Measurements from ENCODE around the gene CCNT2. TPM values are rescaled to one million over a fixed set of nuclear protein-coding genes. Genes with fewer than 3 reads are reported as not detected.

The CCNT2 gene
- total RNA-seq, 4 donors from 2014 or later, result 16.1 to 29.1 (median 20.5) TPM

GRCh38 chr2:134980639-134981038 lies 62.0 kb downstream of the CCNT2 start:
- Histone ChIP-seq H3K27me3 (no peaks in the 10 kb centered on the region), H3K4me3 (no peak overlapping the region), H3K27ac (replicated peaks in 1 of 4) (no peak overlapping the region), H3K9me3 (no peaks in the 10 kb centered on the region), H3K36me3 (no peaks in the 10 kb centered on the region), H3K4me1 (no peaks in the 10 kb centered on the region)
- WGBS, result 97% methylated on average over 7 of the region's 7 CpGs
- DNase-seq (ENCODE audit: extremely low spot score), result no peak
- intact Hi-C loops (cut with DNase I), result no loop called here
- no peak for TF ChIP-seq POLR2A (IDR thresholded peaks at IDR 0.05; ENCODE audit: low read depth)
- TF ChIP-seq, protein P1, sequence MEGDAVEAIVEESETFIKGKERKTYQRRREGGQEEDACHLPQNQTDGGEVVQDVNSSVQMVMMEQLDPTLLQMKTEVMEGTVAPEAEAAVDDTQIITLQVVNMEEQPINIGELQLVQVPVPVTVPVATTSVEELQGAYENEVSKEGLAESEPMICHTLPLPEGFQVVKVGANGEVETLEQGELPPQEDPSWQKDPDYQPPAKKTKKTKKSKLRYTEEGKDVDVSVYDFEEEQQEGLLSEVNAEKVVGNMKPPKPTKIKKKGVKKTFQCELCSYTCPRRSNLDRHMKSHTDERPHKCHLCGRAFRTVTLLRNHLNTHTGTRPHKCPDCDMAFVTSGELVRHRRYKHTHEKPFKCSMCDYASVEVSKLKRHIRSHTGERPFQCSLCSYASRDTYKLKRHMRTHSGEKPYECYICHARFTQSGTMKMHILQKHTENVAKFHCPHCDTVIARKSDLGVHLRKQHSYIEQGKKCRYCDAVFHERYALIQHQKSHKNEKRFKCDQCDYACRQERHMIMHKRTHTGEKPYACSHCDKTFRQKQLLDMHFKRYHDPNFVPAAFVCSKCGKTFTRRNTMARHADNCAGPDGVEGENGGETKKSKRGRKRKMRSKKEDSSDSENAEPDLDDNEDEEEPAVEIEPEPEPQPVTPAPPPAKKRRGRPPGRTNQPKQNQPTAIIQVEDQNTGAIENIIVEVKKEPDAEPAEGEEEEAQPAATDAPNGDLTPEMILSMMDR (IDR thresholded peaks at IDR 0.05), result no peak

- Histone ChIP-seq H3K36me3 (no peaks in the 10 kb centered on the region), H3K4me3 (no peak overlapping the region), H3K27me3 (no peaks in the 10 kb centered on the region), H3K4me1 (no peaks in the 10 kb centered on the region), H3K9me3 (no peaks in the 10 kb centered on the region), H3K27ac (replicated peaks in 1 of 4) (no peak overlapping the region)
- 81% methylated on average over 1 of the region's 1 CpG for WGBS
- TF ChIP-seq, protein P1 (IDR thresholded peaks at IDR 0.05), result no peak
- no peak for TF ChIP-seq EP300 (IDR thresholded peaks at IDR 0.05)
- no peak for TF ChIP-seq POLR2AphosphoS5 (IDR thresholded peaks at IDR 0.05)
- no peak for TF ChIP-seq POLR2A (IDR thresholded peaks at IDR 0.05; ENCODE audit: low read depth)
- no peak for DNase-seq (ENCODE audit: extremely low spot score)
- intact Hi-C loops (cut with DNase I), result no loop called here
Measured at GRCh38 chr2:134982603-134983002, 64.0 kb downstream of the CCNT2 start.

DNA sequence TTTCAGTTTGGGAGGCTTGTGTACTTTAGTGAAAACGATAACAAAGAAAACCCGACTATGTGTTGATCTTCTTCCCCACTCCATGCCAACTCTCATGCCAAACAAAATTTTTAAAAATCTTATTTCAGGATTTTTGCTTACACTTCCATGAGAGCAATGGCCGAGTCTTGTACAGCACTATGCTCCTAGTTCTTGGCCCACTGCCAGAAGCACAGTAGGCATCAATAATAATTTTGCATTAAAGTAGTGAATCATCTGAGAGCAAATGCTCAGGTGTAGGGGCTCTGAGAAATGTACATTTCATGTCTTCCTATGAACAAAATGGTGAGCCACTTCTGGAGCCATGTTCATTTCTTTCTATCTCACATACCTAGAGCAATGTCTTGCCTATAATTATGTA lies 66.4 kb downstream of the CCNT2 start:
- no peaks in the 10 kb centered on the region for H3K4me1 ChIP-seq
- no peak overlapping the region for H3K27ac ChIP-seq (replicated peaks in 1 of 4)
- H3K27me3 ChIP-seq, result no peaks in the 10 kb centered on the region
- 83% methylated on average over 3 of the region's 3 CpGs for WGBS
- no peak overlapping the region for H3K4me3 ChIP-seq
- H3K36me3 ChIP-seq, result no peaks in the 10 kb centered on the region
- DNase-seq (ENCODE audit: extremely low spot score), result no peak
- intact Hi-C loops (cut with DNase I), result no loop called here
- TF ChIP-seq POLR2AphosphoS5 (IDR thresholded peaks at IDR 0.05) (no peak), POLR2A (IDR thresholded peaks at IDR 0.05; ENCODE audit: low read depth) (no peak), EP300 (IDR thresholded peaks at IDR 0.05) (no peak)
- TF ChIP-seq, protein P1 (IDR thresholded peaks at IDR 0.05), result no peak
- H3K9me3 ChIP-seq, result no peaks in the 10 kb centered on the region

GRCh38 chr2:134988994-134989605 lies 70.5 kb downstream of the CCNT2 start:
- no peaks in the 10 kb centered on the region for H3K9me3 ChIP-seq
- H3K27me3 ChIP-seq, result no peaks in the 10 kb centered on the region
- H3K27ac ChIP-seq (replicated peaks in 1 of 4), result no peak overlapping the region
- DNase-seq (ENCODE audit: extremely low spot score), result no peak
- 25% methylated on average over 3 of the region's 3 CpGs for WGBS
- H3K4me3 ChIP-seq, result no peak overlapping the region
- no peaks in the 10 kb centered on the region for H3K4me1 ChIP-seq
- intact Hi-C loops (cut with DNase I), result no loop called here
- H3K36me3 ChIP-seq, result no peaks in the 10 kb centered on the region
- no peak for TF ChIP-seq POLR2A (IDR thresholded peaks at IDR 0.05; ENCODE audit: low read depth)
- no peak for TF ChIP-seq EP300 (IDR thresholded peaks at IDR 0.05)
- TF ChIP-seq, protein P1 (IDR thresholded peaks at IDR 0.05), result peak; percentile 22 to 46 (median 30)
- TF ChIP-seq POLR2AphosphoS5 (IDR thresholded peaks at IDR 0.05), result no peak

DNA sequence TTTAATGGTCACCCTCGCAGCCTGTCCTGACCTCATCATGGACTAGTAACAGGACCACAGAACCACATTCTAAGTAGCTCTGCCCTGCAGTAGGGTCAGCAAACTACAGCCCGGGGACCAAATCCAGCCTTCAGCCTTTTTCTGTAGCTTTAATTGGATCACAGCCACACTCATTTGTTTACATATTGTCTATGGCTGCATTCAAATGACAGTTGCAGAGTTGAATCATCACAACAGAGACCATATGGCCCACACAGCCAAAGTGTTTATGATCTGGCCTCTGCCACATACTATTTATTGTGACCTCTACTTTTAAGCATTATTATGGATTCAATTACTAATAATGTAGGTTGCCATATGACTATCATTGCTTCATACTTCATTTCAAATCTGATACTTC lies 80.9 kb downstream of the CCNT2 start:
- WGBS, result 79% methylated on average over 2 of the region's 2 CpGs
- Histone ChIP-seq H3K9me3 (no peaks in the 10 kb centered on the region), H3K4me1 (peaks cover 5 to 8% (median 7%) of the 10 kb centered on the region in 4 donors), H3K36me3 (no peaks in the 10 kb centered on the region), H3K27me3 (peaks cover 0 to 3% (median 0%) of the 10 kb centered on the region in 4 donors), H3K27ac (replicated peaks in 1 of 4) (no peak overlapping the region), H3K4me3 (no peak overlapping the region)
- no peak for DNase-seq (ENCODE audit: extremely low spot score)
- TF ChIP-seq EP300 (IDR thresholded peaks at IDR 0.05), result no peak
- TF ChIP-seq, protein P1 (IDR thresholded peaks at IDR 0.05), result no peak
- no peak for TF ChIP-seq POLR2A (IDR thresholded peaks at IDR 0.05; ENCODE audit: low read depth)
- TF ChIP-seq POLR2AphosphoS5 (IDR thresholded peaks at IDR 0.05), result no peak
- intact Hi-C loops (cut with DNase I), result no loop called here

All from esophagus muscularis mucosa (tissue), 4 donors.